SU-DHL-6 (cell line): ENCODE data around the gene FGF22.

Source experiments
- EZH2phosphoT487 ChIP-seq: fragments of 200-600 bp; sonication (generic), shearing (Covaris generic); conservative IDR thresholded peaks from 2 replicates; pipeline ENCODE4 v1.6.1; 2018; ENCODE audit warnings: mild to moderate bottlenecking, antibody characterized with exemption, low read length, moderate library complexity, mixed read lengths
- TF ChIP-seq, protein P1 (sequence below): fragments of 200-600 bp; sonication (generic); IDR thresholded peaks from one replicate; pipeline ENCODE4 v1.5.1; 2017; ENCODE audit warnings: antibody characterized with exemption, mild to moderate bottlenecking, low read length, moderate library complexity; ENCODE audit not compliant: insufficient read depth, poor library complexity, severe bottlenecking

DNA sequence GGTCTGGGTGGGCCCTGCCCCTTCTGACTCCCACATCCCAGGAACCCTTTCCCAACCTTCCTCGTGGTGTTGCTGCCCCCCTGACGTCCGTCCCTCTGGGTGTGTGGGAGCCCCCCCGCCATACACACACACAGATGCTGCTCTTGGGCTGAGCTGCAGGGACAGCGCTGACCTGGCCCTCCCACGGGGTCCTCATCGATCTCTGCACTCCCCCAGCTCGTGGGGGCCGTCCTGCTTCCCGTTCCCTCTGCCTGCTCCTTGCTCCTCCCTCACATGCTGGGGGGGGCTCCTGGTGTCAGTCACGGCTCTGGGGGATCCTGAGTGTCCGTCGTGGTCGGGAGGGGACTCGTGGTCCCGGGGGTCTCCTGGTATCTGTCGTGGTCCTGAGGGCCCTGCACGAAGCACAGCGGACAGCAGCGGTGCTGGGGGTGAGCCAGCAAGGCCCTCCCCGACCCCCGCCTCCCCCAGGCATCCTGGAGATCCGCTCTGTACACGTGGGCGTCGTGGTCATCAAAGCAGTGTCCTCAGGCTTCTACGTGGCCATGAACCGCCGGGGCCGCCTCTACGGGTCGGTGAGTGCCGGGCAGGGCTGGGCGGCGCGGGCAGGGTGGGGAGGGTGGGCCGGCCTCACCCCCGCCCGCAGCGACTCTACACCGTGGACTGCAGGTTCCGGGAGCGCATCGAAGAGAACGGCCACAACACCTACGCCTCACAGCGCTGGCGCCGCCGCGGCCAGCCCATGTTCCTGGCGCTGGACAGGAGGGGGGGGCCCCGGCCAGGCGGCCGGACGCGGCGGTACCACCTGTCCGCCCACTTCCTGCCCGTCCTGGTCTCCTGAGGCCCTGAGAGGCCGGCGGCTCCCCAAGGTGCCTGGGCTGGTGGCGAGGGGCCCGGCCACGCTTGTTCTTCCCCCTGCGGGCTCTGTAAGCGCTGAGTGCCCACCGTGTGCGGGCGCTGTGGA, 3.4 kb downstream of the FGF22 start:
- TF ChIP-seq, protein P1, sequence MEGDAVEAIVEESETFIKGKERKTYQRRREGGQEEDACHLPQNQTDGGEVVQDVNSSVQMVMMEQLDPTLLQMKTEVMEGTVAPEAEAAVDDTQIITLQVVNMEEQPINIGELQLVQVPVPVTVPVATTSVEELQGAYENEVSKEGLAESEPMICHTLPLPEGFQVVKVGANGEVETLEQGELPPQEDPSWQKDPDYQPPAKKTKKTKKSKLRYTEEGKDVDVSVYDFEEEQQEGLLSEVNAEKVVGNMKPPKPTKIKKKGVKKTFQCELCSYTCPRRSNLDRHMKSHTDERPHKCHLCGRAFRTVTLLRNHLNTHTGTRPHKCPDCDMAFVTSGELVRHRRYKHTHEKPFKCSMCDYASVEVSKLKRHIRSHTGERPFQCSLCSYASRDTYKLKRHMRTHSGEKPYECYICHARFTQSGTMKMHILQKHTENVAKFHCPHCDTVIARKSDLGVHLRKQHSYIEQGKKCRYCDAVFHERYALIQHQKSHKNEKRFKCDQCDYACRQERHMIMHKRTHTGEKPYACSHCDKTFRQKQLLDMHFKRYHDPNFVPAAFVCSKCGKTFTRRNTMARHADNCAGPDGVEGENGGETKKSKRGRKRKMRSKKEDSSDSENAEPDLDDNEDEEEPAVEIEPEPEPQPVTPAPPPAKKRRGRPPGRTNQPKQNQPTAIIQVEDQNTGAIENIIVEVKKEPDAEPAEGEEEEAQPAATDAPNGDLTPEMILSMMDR, result no peak
- TF ChIP-seq EZH2phosphoT487, result no peak
